GM21367 (cell line): Measurements from ENCODE around the gene LARP4.
"Not testable (repeated sequence)": the region's sequence is repeated elsewhere in the genome, so short reads cannot be mapped to it uniquely, and the experiment has no call there.

Experiments
- ATAC-seq: cut with Tn5 transposase; IDR thresholded peaks from one replicate; pipeline ENCODE4 v1.9.1; 2021; ENCODE audit not compliant: unreplicated experiment

LARP4 gene

GRCh38 chr12:50400638-50401499, at the start of gene LARP4:
TSS of gene LARP4 (plus strand) at chr12:50400885. CDS start at chr12:50401011, 126 bp downstream.
- ATAC-seq = peak; percentile 86

- no peak for ATAC-seq
Measured at GRCh38 chr12:50351120-50352043, 49.3 kb upstream of the LARP4 start.

- ATAC-seq = no peak
Measured at GRCh38 chr12:50353404-50353803, 47.3 kb upstream of the LARP4 start.

GRCh38 chr12:50353869-50354593, 46.7 kb upstream of the LARP4 start:
- ATAC-seq = no peak

GRCh38 chr12:50354908-50355307, 45.8 kb upstream of the LARP4 start:
- ATAC-seq = no peak

- no peak for ATAC-seq
Measured at GRCh38 chr12:50355365-50355764, 45.3 kb upstream of the LARP4 start.

- no peak for ATAC-seq
Measured at GRCh38 chr12:50362671-50363070, 38.0 kb upstream of the LARP4 start.

- no peak for ATAC-seq
Measured at GRCh38 chr12:50363141-50363540, 37.5 kb upstream of the LARP4 start.

GRCh38 chr12:50365709-50366406, 34.8 kb upstream of the LARP4 start:
- ATAC-seq = no peak

- not testable (repeated sequence) for ATAC-seq
Measured at GRCh38 chr12:50370672-50371071, 30.0 kb upstream of the LARP4 start.

- no peak for ATAC-seq
Measured at GRCh38 chr12:50375802-50376201, 24.9 kb upstream of the LARP4 start.

GRCh38 chr12:50380761-50381325, 19.8 kb upstream of the LARP4 start:
- ATAC-seq = no peak

GRCh38 chr12:50387487-50387886, 13.2 kb upstream of the LARP4 start:
- ATAC-seq = no peak

- ATAC-seq = no peak
Measured at GRCh38 chr12:50387972-50388478, 12.7 kb upstream of the LARP4 start.

GRCh38 chr12:50388793-50389192, 11.9 kb upstream of the LARP4 start:
- not testable (repeated sequence) for ATAC-seq

- ATAC-seq = no peak
Measured at GRCh38 chr12:50390316-50390741, 10.4 kb upstream of the LARP4 start.

GRCh38 chr12:50394469-50395029, 6.1 kb upstream of the LARP4 start:
- no peak for ATAC-seq

- ATAC-seq = no peak
Measured at GRCh38 chr12:50397117-50397650, 3.5 kb upstream of the LARP4 start.

GRCh38 chr12:50398931-50399330, 1.8 kb upstream of the LARP4 start:
- ATAC-seq = no peak
